ENCODE data around the gene MACROH2A1. TPM values are rescaled to one million over a fixed set of nuclear protein-coding genes. Genes with fewer than 3 reads are reported as not detected.

Gene MACROH2A1
- total RNA-seq, 1 experiment from 2014 or later: 137 TPM

- in situ Hi-C loops (cut with HindIII; ENCODE audit: low pct_unique_long_range_greater_than_20kb, low sequenced_read_pairs): no loop called here
- DNase-seq (ENCODE audit: low read depth, low spot score): peak; percentile 21
These were observed 38.9 kb upstream of the MACROH2A1 start for GRCh38 chr5:135437796-135438560.

- no peak for DNase-seq (ENCODE audit: low read depth, low spot score)
- in situ Hi-C loops (cut with HindIII; ENCODE audit: low pct_unique_long_range_greater_than_20kb, low sequenced_read_pairs): no loop called here
These were observed 38.4 kb upstream of the MACROH2A1 start for GRCh38 chr5:135437422-135437795.

DNA sequence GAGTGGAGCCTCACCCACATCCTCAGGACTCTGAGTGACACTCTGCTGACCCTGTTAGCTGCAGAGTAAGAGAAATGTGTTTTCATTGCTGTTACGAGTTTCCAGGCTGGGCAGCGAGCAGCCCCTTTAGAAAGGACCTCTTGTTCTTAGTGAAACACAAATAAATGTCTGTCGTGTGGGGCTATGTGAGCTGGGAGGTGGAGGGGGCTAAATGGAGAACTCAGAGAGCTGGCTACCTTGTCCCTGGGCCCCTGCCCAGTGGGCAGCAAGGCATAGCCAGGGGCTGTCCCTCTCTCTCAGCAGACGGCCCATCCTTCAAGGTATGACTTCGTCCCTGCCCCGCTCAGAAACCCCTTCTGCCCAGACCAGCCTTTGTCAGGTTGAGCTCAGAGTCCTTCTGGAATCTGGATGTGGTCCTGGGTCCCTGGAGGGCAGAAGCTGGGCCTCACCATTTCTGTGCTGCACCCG lies 38.0 kb upstream of the MACROH2A1 start:
- in situ Hi-C loops (cut with HindIII; ENCODE audit: low pct_unique_long_range_greater_than_20kb, low sequenced_read_pairs): no loop called here
- DNase-seq (ENCODE audit: low read depth, low spot score): no peak

DNA sequence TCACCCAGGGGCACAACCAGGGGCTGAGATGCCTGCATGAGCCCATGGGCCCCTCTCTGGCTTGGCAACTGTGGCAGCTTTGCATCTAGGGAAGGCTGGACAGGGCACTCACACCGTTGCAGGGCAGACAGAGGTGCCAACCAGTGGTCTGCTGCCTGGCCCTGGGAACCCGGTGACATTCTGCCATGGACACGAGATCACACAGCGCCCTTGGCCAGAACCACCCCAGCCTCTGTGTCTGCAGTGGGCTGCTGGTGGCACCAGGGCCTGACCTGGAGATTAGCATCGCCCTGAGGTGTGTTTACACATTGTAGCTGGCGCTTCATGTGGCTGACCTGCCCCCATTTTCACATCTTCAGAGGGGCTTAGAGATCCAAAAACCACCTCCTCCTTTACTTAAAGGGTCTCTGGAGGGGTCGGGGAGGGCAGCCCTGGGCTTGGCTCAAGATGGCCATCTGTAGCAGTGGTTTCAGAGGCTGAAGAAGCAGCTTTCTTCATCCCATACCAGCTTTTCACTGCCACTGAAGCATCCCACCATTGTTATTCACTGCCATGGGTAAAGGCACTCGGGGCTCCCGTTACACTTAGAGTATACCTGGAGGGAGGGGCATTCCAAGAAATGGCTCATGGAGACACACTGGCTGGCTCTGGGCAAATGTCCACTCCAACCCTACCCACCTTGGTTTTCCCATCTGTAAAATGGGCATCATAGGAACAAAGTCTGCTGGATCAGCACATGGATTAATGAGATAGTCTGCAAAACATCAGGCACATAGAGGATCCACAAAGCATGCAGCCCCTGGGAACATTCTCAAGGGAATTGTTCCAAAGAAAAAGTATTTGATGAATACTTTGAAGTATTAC lies 36.7 kb upstream of the MACROH2A1 start:
- in situ Hi-C loops (cut with HindIII; ENCODE audit: low pct_unique_long_range_greater_than_20kb, low sequenced_read_pairs): no loop called here
- DNase-seq (ENCODE audit: low read depth, low spot score): no peak

- DNase-seq (ENCODE audit: low read depth, low spot score): no peak
- in situ Hi-C loops (cut with HindIII; ENCODE audit: low pct_unique_long_range_greater_than_20kb, low sequenced_read_pairs): no loop called here
These were observed 35.8 kb upstream of the MACROH2A1 start for GRCh38 chr5:135434591-135435466.

DNA sequence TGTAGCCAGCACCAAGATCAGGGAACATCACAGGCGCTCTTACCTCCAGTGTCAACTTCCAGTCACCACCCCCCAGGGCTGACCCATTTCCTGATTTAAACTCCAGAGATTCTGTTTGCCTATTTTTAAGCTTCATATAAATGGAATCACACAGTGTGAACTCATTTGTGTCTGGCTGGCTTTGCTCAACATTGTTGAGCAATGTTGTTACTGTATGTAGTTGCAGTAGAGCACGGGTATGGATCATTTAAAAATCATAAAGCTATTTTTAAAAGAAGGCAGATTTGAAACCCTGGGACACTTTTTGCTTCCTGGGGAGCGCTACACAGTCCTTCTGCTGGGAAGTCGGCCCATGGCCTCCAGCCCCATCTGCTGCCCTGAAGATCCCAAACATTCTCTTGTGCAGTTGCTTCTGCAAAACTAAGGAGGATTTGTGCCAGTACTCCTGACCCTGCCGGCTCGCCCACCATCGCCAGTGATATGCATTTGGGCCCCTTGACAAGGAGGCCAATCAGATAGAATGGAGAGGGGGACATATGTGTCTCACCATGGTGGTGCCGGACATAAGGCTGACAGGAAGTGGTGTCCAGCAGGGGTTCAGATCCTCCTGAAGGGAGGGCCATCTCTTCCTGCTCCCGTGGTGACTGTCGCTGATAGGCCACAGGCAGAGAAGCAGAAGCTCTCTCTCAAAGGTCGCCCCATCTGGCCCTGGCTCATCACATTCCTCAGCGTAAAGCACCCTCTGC lies 34.8 kb upstream of the MACROH2A1 start:
- no peak for DNase-seq (ENCODE audit: low read depth, low spot score)
- in situ Hi-C loops (cut with HindIII; ENCODE audit: low pct_unique_long_range_greater_than_20kb, low sequenced_read_pairs): no loop called here

DNA sequence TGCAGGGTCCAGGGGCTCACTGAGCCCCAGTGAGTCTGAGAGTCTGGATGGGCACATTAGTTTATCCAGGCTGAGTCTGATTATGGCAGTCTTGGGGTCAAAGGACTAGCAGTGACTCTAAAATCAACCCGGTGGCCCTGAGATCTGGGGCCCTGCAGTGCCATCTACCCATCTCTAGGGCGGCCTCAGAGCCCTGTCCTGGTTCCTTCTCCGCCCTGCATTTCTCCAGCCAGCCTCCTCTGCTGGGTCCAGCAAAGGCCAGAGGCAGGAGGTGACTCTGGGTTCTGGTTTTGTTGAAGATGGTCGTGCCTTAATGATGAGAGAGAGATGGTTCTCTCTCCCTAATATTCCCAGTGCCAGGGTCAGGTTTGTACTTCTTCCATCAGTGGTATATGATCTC lies 33.1 kb upstream of the MACROH2A1 start:
- no peak for DNase-seq (ENCODE audit: low read depth, low spot score)
- in situ Hi-C loops (cut with HindIII; ENCODE audit: low pct_unique_long_range_greater_than_20kb, low sequenced_read_pairs): no loop called here

DNA sequence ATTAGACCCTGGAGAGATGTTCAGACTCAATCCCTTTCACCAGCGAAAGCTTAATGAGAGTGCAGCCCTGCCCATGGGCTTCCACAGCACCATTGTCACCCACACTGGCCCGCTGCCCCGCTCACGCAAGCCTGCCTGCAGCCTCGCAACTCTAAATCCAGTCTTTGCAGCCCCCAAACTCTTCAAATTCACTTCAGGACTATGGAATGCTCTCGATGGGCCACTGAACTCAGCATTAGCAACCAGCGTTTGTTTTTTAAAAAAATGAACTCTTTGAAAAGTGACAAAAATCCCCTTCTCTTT lies 31.1 kb upstream of the MACROH2A1 start:
- in situ Hi-C loops (cut with HindIII; ENCODE audit: low pct_unique_long_range_greater_than_20kb, low sequenced_read_pairs): no loop called here
- DNase-seq (ENCODE audit: low read depth, low spot score): no peak

GRCh38 chr5:135429301-135430134 lies 30.5 kb upstream of the MACROH2A1 start:
- DNase-seq (ENCODE audit: low read depth, low spot score): no peak
- in situ Hi-C loops (cut with HindIII; ENCODE audit: low pct_unique_long_range_greater_than_20kb, low sequenced_read_pairs): no loop called here

GRCh38 chr5:135428586-135428985 lies 29.6 kb upstream of the MACROH2A1 start:
- no peak for DNase-seq (ENCODE audit: low read depth, low spot score)
- in situ Hi-C loops (cut with HindIII; ENCODE audit: low pct_unique_long_range_greater_than_20kb, low sequenced_read_pairs): no loop called here

- DNase-seq (ENCODE audit: low read depth, low spot score): peak; percentile 72
- in situ Hi-C loops (cut with HindIII; ENCODE audit: low pct_unique_long_range_greater_than_20kb, low sequenced_read_pairs): no loop called here
These were observed 27.4 kb upstream of the MACROH2A1 start for GRCh38 chr5:135426102-135427082.

DNA sequence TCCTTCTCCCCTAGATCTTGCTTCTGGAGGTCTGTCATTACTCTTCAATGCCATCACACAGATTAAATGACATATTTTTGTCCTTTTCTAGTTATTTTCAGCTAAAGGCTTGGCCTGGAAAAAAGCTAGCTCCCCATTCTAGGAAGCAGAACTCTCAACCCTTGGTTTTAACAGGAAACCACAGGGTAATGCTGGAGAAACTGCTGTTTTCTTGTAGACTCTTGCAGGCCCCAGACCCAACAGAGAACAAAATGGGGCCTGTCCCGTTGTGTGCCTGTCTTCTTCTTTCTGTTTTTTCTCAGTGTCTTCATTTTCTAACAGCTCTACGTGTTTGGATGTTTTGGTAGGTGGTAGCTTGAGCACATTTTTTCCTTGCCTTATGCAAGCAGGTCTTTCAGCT lies 26.6 kb upstream of the MACROH2A1 start:
- in situ Hi-C loops (cut with HindIII; ENCODE audit: low pct_unique_long_range_greater_than_20kb, low sequenced_read_pairs): no loop called here
- no peak for DNase-seq (ENCODE audit: low read depth, low spot score)

DNA sequence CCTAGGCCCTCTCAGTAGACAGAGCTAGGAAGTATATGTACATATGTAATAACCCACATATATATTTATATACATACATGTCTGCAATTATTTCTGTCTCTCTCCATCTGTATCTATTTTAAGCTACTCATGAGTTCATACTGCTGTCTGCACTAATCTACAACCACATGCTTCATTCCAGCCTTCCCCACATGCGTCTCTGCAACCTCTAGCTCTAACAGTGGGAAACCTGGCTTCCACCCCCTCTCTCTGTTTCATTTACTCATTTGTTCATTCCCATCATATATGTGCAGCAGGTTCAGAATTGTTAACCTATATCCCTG lies 24.8 kb upstream of the MACROH2A1 start:
- in situ Hi-C loops (cut with HindIII; ENCODE audit: low pct_unique_long_range_greater_than_20kb, low sequenced_read_pairs): no loop called here
- no peak for DNase-seq (ENCODE audit: low read depth, low spot score)

- in situ Hi-C loops (cut with HindIII; ENCODE audit: low pct_unique_long_range_greater_than_20kb, low sequenced_read_pairs): no loop called here
- DNase-seq (ENCODE audit: low read depth, low spot score): no peak
These were observed 24.3 kb upstream of the MACROH2A1 start for GRCh38 chr5:135423146-135423845.

GRCh38 chr5:135422419-135422818 lies 23.4 kb upstream of the MACROH2A1 start:
- in situ Hi-C loops (cut with HindIII; ENCODE audit: low pct_unique_long_range_greater_than_20kb, low sequenced_read_pairs): no loop called here
- no peak for DNase-seq (ENCODE audit: low read depth, low spot score)

All from SK-MEL-5 (cell line).